ENCODE results near the gene DCAF7.

DCAF7 gene

GRCh38 chr17:63524051-63524450 is 26.2 kb upstream of the DCAF7 start:
- no peak for DNase-seq (ENCODE audit: low read depth)
- no peak overlapping the region for H3K4me3 ChIP-seq (replicated peaks; ENCODE audit: low read depth, low read length)
- no peak for TF ChIP-seq CTCF (IDR thresholded peaks at IDR 0.05; ENCODE audit: low read length, missing control alignments)

- no peak for TF ChIP-seq CTCF (IDR thresholded peaks at IDR 0.05; ENCODE audit: low read length, missing control alignments)
- no peak overlapping the region for H3K4me3 ChIP-seq (replicated peaks; ENCODE audit: low read depth, low read length)
- DNase-seq (ENCODE audit: low read depth): no peak
Measured at GRCh38 chr17:63525190-63525946, 24.9 kb upstream of the DCAF7 start.

- no peak overlapping the region for H3K4me3 ChIP-seq (replicated peaks; ENCODE audit: low read depth, low read length)
- TF ChIP-seq CTCF (IDR thresholded peaks at IDR 0.05; ENCODE audit: low read length, missing control alignments): no peak
- no peak for DNase-seq (ENCODE audit: low read depth)
Measured at GRCh38 chr17:63526861-63527260, 23.4 kb upstream of the DCAF7 start.

- no peak for DNase-seq (ENCODE audit: low read depth)
- TF ChIP-seq CTCF (IDR thresholded peaks at IDR 0.05; ENCODE audit: low read length, missing control alignments): no peak
- H3K4me3 ChIP-seq (replicated peaks; ENCODE audit: low read depth, low read length): no peak overlapping the region
Measured at GRCh38 chr17:63528183-63528582, 22.1 kb upstream of the DCAF7 start.

- no peak overlapping the region for H3K4me3 ChIP-seq (replicated peaks; ENCODE audit: low read depth, low read length)
- no peak for TF ChIP-seq CTCF (IDR thresholded peaks at IDR 0.05; ENCODE audit: low read length, missing control alignments)
- DNase-seq (ENCODE audit: low read depth): no peak
Measured at GRCh38 chr17:63529711-63530556, 20.3 kb upstream of the DCAF7 start.

GRCh38 chr17:63530557-63531021 is 19.7 kb upstream of the DCAF7 start:
- TF ChIP-seq CTCF (IDR thresholded peaks at IDR 0.05; ENCODE audit: low read length, missing control alignments): no peak
- no peak overlapping the region for H3K4me3 ChIP-seq (replicated peaks; ENCODE audit: low read depth, low read length)
- DNase-seq (ENCODE audit: low read depth): no peak
